ENCODE measurements around the gene INCA1. TPM values are rescaled to one million over a fixed set of nuclear protein-coding genes. Genes with fewer than 3 reads are reported as not detected.

The INCA1 gene
- total and polyA plus RNA-seq, 2 of the 13 experiments (the other 11 are each of a cell fraction or from before 2014, with no cell fraction given), result 0.93 to 2.6 TPM

GRCh38 chr17:4950075-4950745 lies 47.1 kb downstream of the INCA1 start (continued):
- no peak for TF ChIP-seq ZHX2 (IDR thresholded peaks at IDR 0.05; ENCODE audit: low read depth)
- no peak for TF ChIP-seq ZHX2 (CRISPR knock-in tag; IDR thresholded peaks at IDR 0.05; ENCODE audit: borderline replicate concordance)
- no peak for TF ChIP-seq ZNF101 (CRISPR knock-in tag; IDR thresholded peaks at IDR 0.05; ENCODE audit: borderline replicate concordance, low read depth)
- TF ChIP-seq BHLHE40 (IDR thresholded peaks at IDR 0.05; ENCODE audit: low read length), result no peak
- no peak for TF ChIP-seq KLF6 (CRISPR knock-in tag; IDR thresholded peaks at IDR 0.05)
- no peak for TF ChIP-seq ZXDC (CRISPR knock-in tag; IDR thresholded peaks at IDR 0.05)
- TF ChIP-seq ZNF460 (CRISPR knock-in tag; IDR thresholded peaks at IDR 0.05; ENCODE audit: borderline replicate concordance), result no peak; the same call in 1 of the 2 replicates
- peak; percentile 12; the same call in 1 of the 2 replicates for TF ChIP-seq SPEN (CRISPR knock-in tag; IDR thresholded peaks at IDR 0.05; ENCODE audit: low read depth)
- no peak; the same call in 1 of the 2 replicates for TF ChIP-seq ZNF580 (CRISPR knock-in tag; IDR thresholded peaks at IDR 0.05; ENCODE audit: borderline replicate concordance, low read depth)
- no peak for TF ChIP-seq ESRRA (CRISPR knock-in tag; IDR thresholded peaks at IDR 0.05; ENCODE audit: low read depth)
- no peak for TF ChIP-seq HNF1A (IDR thresholded peaks at IDR 0.05; ENCODE audit: low read depth)
- TF ChIP-seq HNF1A (CRISPR knock-in tag; IDR thresholded peaks at IDR 0.05; ENCODE audit: borderline replicate concordance), result no peak
- TF ChIP-seq ZNF776 (CRISPR knock-in tag; IDR thresholded peaks at IDR 0.05), result 0 out of 2 replicates have a peak, but pooled peaks have one; percentile 34
- no peak for TF ChIP-seq RARA (CRISPR knock-in tag; IDR thresholded peaks at IDR 0.05)
- TF ChIP-seq IKZF1 (IDR thresholded peaks at IDR 0.05), result no peak
- no peak for TF ChIP-seq ZNF570 (CRISPR knock-in tag; IDR thresholded peaks at IDR 0.05; ENCODE audit: borderline replicate concordance)
- no peak for TF ChIP-seq ZBTB1 (CRISPR knock-in tag; IDR thresholded peaks at IDR 0.05; ENCODE audit: borderline replicate concordance)

Measured in HepG2 (cell line).